HG03378 (cell line): ENCODE measurements around the gene LHX4.

Experiments used
- ATAC-seq: cut with Tn5 transposase; IDR thresholded peaks from one replicate; pipeline ENCODE4 v1.9.1; 2021; ENCODE audit warnings: mild to moderate bottlenecking, moderate library complexity; ENCODE audit not compliant: unreplicated experiment

Gene LHX4

GRCh38 chr1:180270530-180271271 is 40.6 kb downstream of the LHX4 start:
- no peak for ATAC-seq

GRCh38 chr1:180271272-180272255 is 41.5 kb downstream of the LHX4 start:
- ATAC-seq = no peak

DNA sequence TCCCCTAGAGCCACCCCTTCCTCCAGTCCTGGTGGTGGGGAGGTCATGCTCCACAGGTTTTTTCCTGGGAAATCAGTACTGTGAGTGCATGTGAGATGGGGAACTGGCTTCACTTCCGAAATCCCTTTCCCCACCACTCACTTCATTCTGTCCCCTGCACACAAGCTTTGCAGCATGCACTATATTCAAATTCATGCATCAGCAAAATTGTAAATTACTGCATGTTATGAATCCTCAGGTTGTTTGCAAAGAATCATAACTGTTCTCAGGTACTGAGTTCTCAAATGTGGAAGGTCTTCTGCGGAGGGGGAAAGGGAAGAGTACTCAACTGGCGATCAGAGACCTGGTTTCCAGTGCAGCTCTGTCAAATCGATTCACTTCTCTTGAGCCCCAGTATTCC is 42.3 kb downstream of the LHX4 start:
- no peak for ATAC-seq

- no peak for ATAC-seq
Measured at GRCh38 chr1:180273066-180273465, 43.0 kb downstream of the LHX4 start.

DNA sequence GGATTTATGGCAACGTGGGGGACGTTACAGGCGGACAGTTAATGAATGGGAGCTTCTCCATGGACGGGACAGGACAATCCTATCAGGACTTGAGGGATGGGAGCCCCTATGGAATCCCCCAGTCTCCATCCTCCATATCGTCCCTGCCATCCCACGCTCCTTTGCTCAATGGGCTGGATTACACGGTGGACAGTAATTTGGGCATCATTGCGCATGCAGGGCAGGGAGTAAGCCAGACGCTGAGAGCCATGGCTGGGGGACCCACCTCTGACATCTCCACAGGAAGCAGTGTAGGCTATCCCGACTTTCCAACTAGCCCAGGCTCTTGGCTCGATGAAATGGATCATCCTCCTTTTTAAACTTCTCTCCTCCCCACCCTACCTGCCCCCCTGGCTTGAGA is 44.2 kb downstream of the LHX4 start:
- no peak for ATAC-seq

DNA sequence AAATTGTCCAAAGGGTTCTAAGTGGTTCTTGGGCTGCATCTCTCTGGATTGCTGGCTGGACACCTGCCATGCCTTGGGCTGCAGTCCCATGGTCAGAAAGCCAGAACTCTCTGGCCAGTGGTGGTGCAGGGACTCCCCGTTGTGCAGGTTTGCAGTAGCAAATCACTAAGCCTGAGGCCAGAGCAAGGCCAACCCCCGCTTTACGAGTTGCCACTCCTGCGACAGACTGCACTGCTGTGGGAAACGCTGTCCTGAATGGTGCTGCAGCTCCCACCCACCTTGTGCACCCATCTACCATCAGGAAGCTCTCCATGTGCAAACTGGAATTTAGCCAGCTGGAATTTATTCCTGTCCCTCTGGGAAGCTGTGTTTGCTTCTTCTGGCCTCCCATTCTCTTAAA is 45.7 kb downstream of the LHX4 start:
- ATAC-seq = no peak

- ATAC-seq = no peak
Measured at GRCh38 chr1:180277476-180278193, 47.6 kb downstream of the LHX4 start.

DNA sequence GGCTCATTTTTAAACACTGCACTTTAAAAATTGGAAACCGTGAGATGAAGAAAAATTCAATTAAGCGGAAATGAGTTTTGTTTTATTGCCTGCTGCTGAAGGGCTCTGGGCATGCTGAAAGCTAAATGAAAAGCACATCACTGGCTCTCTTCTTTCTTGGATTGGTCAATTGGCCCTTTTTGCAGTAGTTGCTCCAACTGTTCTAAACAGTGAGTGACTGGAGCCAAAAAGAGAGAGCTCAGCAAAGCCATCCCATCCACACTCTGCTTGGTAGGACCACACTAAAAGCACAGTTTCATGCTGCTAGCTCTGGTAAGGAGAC is 48.1 kb downstream of the LHX4 start:
- ATAC-seq = no peak

DNA sequence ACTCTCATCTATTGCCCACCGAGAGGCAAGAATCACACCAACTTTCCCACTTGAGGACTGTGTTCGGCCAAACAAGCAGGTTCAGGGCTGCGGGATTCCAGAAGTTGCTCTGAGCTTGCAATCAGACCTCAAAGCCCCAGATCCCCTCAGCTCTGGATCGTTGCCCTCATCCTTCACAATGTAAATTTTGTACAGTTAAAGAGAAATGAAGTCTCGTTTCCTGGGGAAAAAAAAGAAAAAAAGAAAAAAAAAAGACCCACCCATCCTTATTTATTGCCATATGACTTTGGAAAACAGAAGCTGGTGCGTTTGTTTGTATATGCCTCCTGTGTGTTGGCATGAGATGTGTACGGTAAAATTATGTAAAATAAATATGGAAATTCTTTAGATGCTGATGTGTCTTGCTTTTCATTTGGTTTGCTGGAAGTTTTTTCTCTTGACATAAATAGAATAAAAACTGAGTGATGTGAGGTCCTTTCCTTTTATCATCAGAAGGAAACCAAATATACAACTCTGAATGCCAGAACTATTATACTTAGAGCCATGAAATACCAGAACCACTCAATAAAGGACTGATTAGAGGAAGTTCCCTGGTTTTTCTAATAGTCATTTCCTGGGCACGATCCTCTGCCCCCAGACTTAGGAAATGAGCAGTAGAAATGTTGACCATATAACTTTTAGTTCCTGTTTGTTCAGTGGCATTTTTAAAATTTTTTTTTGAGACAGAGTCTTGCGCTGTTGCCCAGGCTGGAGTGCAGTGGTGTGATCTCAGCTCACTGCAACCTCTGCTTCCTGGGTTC is 48.7 kb downstream of the LHX4 start:
- no peak for ATAC-seq

DNA sequence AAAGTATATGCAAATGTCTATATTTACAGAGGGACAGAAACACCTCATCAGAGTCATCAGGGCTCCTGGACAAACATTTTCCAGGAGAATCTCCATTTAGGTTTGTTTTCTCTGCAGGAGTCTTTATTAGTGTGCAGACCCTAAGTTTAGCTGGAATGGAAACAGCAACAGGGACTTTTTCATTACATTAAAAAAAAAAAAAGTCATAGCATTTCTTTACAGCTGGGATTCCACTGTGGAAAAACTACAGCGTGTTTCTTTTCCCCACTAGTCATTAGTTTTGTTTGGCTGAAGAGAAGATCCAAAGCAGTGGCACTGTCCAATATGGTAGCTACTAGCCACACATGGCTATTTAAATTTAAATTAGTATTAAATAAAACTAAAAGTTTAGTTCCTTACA is 49.6 kb downstream of the LHX4 start:
- ATAC-seq = no peak

GRCh38 chr1:180280617-180281016 is 50.6 kb downstream of the LHX4 start:
- no peak for ATAC-seq

DNA sequence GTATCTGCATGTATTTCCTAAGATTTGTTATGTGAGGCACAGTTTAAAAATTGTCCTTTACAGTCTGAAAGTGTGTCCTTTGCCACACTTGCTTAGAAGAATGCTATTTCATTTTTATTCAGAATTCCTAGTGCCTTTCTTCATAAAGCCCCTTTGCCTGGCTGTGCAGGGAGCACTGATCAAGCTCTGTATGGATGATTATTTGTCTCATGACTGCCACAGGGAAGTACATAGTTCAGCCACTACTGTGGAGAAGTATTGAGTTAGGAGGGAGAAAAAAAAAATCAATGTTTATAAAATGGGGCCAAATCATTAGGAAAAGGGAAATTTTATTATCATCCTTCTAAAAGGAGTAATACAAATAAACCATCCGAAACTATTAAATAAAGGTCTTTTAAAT is 51.4 kb downstream of the LHX4 start:
- no peak for ATAC-seq

- ATAC-seq = no peak
Measured at GRCh38 chr1:180282401-180283044, 52.5 kb downstream of the LHX4 start.

DNA sequence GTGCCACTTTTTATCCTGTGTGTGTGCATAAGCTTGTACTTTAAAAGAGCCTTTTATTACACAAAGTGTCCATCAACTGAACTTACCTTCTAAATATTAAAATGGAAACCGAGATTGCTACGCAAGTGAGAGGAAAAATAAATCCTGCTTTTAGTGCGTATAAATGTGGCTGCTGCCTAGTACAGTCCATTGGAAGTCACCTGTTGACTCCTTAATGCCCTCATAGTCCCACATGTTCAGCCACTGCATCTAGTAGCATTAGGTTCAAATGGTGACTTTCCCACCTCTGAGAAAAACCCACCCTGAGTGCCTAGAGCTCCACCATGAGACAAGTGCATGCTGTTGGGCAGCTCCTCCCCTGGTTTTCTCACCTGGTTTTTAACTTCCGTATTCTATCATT is 53.0 kb downstream of the LHX4 start:
- no peak for ATAC-seq

DNA sequence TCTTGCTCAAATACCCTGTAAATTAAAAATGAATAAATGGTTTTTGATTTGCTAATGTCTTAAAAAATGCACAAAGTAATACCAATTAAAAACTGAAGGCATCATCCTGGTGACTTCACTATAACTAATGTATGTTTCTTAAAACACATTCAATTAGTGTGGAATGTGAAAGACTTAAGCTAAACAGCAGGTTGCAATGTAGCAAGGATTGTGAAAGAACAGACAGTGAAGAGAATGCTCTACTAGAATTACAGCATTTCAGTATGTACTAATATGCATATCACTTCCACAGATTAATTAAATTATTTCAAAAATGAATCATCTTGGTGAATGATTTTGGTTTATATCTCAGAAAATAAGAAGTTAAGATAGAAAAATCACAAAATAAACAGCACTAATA is 56.4 kb downstream of the LHX4 start:
- no peak for ATAC-seq

DNA sequence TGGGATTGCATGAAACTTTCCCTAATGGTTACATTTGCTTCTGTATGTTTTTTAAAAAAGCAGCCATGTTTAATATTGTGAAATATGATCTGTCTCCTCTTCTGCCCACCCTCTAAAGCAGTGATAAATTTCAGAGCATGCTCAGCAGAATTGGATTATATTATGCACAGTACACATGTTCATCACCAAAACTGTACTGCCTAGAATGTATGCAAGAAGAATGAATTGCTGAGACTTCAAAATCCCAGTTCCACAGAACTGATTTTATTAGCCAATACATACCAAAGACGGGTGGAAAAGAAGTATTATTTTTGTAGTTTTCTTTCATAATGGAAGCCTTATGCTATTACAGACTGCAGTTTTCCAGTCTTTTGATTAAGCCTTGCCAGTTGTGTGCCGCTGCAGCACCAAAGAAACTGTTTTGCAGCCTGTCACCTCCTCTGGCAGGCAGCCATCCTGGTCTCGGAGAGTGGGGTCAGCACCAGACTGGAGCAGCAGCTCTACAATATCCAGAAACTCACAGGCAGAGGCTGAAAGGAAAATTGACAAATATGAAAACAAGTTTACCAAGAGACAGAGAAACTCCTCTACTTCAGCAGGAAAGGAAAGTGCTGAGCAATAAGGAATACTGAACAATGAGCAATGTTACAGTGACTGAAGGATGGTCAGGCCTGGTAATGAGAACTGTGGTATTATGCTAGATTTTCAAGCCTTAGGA is 58.1 kb downstream of the LHX4 start:
- ATAC-seq = no peak

- ATAC-seq = no peak
Measured at GRCh38 chr1:180288940-180289339, 58.9 kb downstream of the LHX4 start.

- ATAC-seq = no peak
Measured at GRCh38 chr1:180290265-180291001, 60.4 kb downstream of the LHX4 start.

GRCh38 chr1:180291004-180291403 is 60.9 kb downstream of the LHX4 start:
- no peak for ATAC-seq
